AG20443 (cell line): ENCODE data around the gene CD79B.
A peak's percentile ranks its signal among the peaks of the same experiment; 100 is the strongest.
"Not testable (repeated sequence)": the region's sequence is repeated elsewhere in the genome, so short reads cannot be mapped to it uniquely, and the experiment has no call there.

Experiments used
- DNase-seq: peaks from one replicate; pipeline ENCODE4 v3.0.0; 2012; ENCODE audit warnings: low spot score, mixed read lengths

Gene CD79B

GRCh38 chr17:63911041-63911635 is 21.0 kb downstream of the CD79B start, which contains the start of gene CSHL1:
TSS of gene CSHL1 (minus strand) at chr17:63911258. CDS start at chr17:63911196, 62 bp downstream.
- no peak for DNase-seq

- DNase-seq = no peak
Observed at GRCh38 chr17:63910096-63910495, 22.0 kb downstream of the CD79B start.

GRCh38 chr17:63909586-63909985 is 22.5 kb downstream of the CD79B start:
- DNase-seq = not testable (repeated sequence)

DNA sequence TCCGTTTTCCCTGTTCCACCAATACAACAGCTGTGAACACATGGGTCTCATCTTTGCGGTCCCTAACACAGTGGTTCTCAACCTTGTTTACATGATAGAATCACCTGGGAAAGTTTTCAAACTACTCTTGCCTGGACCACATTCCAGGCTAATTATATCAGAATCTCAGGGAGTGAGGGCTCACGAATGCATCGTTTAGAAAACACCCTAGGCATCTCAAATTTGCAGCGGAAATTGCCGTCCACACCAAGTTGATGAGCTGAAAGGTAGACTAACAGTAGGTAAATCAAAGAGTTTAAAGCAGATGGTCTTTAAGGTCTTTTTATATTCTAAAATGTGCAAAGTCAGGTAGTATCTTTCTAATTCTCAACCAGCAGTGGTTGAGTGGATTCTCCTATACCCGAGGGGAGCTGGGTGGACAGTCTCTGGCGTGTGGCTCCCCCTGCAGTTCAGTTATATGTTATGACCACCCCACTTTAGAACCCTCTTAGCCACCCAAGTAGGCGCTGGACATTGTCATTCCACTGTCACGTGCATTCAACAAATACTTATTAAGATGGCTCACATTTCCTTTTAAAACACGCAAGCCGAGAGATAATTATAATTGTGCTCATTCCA is 24.9 kb downstream of the CD79B start:
- DNase-seq = peak; percentile 16

GRCh38 chr17:63904796-63905195 is 27.3 kb downstream of the CD79B start:
- not testable (repeated sequence) for DNase-seq

DNA sequence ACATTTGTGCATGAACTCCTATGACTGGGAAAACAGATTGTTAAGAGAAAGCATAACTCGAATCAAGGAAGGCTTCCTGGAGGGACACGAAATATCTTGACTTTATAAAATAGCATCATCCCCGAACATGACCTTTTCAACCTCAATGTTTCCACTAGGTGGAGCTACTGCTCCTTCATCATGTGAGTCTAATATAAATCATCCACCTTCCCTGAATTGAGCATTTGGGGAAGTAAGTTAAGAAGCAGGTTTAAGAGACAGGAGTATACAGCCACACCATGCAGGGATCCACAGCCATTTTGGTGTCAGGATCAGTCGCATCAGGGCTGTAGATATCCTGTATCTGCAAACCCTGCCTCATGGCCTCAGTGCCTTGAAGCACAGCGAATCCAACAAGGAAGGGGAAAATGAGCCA is 28.3 kb downstream of the CD79B start:
- not testable (repeated sequence) for DNase-seq

DNA sequence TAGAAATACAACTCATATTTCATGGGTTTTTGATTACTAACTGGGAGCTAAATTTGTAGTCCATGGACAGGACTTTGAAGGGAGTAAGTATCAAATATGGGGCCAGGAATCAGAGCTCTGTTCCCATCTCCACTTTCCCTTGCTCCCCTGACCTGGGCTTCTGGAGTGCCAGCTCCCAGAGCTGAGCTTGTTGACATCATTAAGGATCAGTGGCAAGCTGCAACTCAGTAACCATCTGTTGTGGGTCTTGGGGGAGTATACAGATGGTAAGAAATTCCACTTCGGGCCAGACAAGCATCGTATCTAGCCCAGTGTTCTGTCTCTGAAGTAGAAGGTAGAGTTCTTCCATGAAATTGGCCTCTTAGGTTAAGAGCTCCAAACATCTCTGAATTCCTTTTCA is 30.2 kb downstream of the CD79B start:
- not testable (repeated sequence) for DNase-seq

DNA sequence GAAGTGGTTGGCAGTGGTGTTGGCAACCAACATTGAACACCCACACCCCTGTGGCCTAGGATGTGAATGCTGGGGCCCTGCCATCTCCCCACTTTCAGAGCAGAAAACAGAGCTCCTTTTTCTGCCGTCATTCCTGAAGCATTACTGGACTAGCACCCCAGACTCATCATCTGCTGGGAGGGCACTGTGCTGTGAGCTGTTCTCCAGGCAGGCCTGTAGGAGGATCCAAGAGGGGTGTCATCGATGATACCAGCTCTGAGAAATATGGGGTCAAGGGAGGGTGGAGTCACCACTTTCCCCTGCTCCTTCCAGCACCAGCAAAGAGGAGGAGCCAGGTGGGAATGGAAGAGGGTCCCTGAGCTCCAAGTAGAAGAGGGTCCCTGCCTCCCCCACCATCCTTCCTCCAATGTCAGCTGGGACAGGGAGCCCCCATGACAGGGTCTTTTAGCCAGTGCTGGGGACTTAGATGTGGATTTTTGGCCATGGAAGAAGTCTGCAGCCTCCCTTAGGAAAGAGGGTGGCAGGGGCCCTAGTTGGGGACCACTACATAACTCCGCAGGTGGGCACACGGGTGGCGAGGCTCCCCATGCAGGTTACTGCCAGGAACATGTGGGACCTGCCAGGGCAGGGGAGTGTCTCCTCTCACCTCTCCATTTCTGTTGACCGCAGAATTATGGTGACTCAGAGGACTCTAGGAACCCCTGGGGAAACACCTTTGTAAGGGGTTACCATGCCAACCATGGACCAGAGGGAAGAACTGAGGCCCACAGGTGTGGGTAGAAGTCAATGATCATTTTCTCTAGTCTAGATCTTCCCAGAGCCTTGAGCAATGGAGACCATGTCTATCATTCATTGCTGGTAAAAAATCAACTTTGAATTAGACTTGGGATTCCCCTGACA is 33.0 kb downstream of the CD79B start:
- DNase-seq = not testable (repeated sequence)

GRCh38 chr17:63896524-63897354 is 35.4 kb downstream of the CD79B start, which contains the start of gene CSH1:
TSS of gene CSH1 (minus strand) at chr17:63896574. CDS start at chr17:63896511, 63 bp downstream.
- not testable (repeated sequence) for DNase-seq

GRCh38 chr17:63894821-63895220 is 37.3 kb downstream of the CD79B start:
- not testable (repeated sequence) for DNase-seq

DNA sequence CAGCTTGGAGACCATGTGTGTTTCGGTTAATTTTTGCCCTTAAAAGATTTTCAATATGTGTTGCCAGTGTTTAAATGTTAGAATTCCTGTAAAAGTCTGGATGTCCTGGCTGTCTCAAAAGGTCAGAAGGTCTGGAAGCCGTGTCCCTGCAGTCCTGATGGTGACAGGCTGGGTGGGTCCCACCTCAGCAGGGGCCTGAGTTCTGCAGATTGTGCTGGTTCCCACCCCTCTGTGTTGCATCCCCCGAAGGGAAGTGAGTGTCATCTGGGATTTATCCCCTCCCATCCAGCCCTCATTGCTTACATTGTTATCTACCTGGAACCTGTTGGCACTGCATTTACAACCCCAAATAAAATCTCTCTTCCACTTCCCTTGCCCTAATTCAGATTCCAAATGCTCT is 38.1 kb downstream of the CD79B start:
- not testable (repeated sequence) for DNase-seq

DNA sequence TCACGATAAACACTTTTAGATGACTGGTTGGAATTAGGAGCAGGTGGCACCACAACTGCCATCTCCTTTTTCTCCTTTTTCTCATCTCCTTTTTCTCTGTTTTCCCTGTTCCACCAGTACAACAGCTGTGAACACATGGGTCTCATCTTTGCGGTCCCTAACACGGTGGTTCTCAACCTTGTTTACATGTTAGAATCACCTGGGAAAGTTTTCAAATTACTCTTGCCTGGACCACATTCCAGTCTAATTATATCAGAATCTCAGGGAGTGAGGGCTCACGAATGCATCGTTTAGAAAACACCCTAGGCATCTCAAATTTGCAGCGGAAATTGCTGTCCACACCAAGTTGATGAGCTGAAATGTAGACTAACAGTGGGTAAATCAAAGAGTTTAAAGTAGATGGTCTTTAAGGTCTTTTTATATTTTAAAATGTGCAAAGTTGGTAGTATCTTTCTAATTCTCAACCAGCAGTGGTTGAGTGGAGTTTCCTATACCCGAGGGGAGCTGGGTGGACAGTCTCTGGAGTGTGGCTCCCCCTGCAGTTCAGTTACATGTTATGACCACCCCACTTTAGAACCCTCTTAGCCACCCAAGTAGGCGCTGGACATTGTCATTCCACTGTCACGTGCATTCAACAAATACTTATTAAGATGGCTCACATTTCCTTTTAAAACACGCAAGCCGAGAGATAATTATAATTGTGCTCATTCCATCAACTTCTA is 39.7 kb downstream of the CD79B start:
- DNase-seq = not testable (repeated sequence)

GRCh38 chr17:63889026-63889848 is 42.9 kb downstream of the CD79B start:
- DNase-seq = peak; percentile 25

DNA sequence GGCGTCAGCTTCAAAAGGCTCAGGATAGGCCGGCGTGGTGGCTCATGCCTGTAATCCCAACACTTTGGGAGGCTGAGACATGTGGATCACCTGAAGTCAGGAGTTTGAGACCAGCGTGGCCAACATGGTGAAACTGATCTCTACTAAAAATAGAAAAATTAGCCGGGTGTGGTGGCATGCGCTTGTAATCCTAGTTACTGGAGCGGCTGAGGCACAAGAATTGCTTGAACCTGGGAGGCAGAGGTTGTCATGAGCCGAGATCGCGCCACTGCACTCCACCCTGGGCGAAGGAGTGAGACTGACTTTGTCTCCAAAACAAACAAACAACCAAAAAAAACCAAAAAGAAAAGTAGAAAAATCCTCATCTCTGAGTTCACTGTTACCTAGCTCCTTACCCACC is 47.0 kb downstream of the CD79B start:
- not testable (repeated sequence) for DNase-seq

- not testable (repeated sequence) for DNase-seq
Observed at GRCh38 chr17:63882626-63883126, 49.5 kb downstream of the CD79B start.

DNA sequence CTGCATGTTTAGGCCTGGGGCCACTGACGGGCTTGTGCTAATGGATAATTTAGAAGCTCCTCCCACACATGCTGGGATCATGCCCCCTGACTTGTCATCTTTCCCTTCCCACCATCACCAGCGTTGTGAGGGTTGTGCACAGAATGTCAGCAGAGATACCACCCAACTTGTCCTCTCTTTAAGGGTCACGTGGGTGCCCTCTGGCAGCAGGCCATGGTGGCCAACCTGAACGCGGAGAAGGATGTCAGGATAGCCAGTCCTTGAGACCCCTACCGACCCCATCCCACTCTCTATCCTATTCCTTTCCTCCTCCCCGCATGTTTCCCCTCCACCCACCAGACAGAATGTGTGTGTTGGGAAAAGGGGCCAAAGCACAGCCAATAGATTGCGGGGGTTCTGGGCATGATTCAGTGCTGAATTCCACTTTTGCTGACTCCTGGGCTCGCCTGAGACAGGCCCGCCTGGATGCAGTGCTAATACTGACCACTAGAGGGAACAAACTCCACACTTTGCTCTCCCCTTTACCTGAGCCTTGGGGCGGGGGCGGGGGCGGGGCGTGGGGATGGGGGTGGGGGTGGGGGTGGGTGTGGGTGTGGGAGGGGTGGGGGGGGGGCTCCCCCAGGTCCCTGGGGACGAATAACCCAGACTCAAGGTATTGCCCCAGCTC is 50.1 kb downstream of the CD79B start, which contains the start of gene GH2:
GH2 (minus strand) TSS at position 10 of the 667 bp plus-strand sequence. CDS start 143 bp downstream, outside the sequence.
- peak; percentile 85 for DNase-seq

DNA sequence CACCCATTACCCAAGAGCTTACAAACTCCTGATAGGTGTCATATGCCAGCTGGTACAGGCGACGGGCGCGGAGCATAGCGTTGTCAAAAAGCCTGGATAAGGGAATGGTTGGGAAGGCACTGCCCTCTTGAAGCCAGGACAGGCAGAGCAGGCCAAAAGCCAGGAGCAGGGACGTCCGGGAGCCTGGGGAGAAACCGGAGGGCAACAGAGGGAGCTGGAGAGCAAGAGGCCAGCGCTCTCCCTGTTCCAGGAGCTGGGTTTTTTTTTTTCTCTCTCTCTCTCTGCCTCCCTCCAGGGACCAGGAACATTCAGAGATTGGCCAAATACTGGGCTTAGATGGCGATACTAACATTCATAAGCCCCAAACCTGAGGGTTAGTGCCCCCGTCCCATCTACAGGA is 50.8 kb downstream of the CD79B start:
- not testable (repeated sequence) for DNase-seq

GRCh38 chr17:63880706-63881105 is 51.4 kb downstream of the CD79B start:
- no peak for DNase-seq
